HUDEP-2 (cell line): Measurements from ENCODE around the gene KRTAP24-1.

Experiments
- DNase-seq, 76 experiments: peaks; one replicate each; lab custom pipeline; 2025; ENCODE audit not compliant: unreplicated experiment in 76 of 76; lab: John Stamatoyannopoulos, UW

The KRTAP24-1 gene

DNA sequence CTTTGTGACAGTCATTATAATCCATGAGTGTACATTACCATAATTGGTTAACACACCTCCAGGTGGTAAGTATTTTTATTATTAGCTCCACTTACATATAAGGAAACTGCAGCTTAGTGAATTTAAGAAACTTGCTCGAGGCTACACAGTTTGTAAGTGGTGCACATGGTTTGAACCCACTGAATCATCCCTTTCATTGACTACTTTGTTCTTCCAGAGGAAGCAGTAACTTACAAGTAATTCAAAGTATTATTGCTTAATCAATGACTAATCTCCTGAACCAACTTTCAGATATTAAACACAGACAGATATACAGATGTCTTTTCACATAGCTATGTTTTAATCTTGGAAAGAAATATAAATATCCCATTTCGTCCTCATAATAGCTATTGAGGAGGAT lies 48.1 kb downstream of the KRTAP24-1 start:
- no peak for DNase-seq

DNA sequence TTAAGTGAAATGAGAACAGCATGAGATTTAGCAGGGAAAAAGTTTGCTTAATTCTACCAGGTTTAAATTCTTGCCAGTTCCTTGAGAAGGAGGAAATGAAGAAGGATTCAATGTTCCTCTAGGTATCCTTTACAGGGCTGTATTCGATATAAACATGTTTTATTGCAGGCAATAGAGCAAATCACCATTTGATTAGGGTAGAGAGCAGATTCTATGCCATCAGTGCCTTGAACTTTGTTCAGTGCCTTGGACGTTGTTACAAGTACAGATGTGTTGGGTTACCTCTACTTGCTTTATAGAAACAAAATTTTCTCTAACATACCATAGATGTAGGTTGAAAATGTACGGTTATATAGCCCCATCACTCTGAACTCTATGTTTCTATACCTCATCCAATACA lies 48.7 kb downstream of the KRTAP24-1 start:
- DNase-seq: no peak

DNA sequence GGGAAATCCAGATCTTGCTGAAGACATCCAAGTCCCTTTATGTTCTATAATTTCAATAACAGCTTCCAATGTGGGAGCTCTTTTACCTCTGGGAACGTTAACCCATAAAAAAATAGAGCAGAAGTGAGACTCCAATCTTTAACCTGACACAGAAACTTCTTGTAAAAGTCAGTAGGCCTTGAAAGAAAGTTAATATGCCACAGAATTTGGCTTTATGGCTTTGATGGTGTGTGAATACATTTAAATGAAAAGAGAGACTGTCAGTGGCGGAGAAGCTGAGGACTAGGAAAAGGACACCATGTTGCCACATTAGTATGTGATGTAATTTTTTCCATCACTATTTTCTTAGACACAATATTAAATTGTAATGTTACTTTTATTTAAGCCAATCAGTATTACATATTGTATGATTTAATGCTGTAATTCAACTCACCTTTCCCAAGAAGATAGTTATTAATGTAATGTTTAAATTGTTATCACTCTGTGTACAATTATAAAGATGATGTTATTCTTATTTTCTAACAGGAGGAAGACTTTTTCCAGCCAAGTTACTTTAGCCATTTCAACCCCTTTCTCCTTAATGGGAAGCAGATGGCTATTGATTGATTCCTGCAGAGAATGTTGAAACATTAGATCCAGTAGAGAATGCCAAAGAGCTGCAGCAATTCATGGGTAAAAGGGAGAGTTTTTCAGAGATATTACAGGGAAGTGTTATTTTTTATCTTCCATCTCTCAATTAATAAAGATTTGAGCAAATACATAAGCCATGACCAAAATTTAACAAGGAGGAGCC lies 49.3 kb downstream of the KRTAP24-1 start:
- DNase-seq: no peak

DNA sequence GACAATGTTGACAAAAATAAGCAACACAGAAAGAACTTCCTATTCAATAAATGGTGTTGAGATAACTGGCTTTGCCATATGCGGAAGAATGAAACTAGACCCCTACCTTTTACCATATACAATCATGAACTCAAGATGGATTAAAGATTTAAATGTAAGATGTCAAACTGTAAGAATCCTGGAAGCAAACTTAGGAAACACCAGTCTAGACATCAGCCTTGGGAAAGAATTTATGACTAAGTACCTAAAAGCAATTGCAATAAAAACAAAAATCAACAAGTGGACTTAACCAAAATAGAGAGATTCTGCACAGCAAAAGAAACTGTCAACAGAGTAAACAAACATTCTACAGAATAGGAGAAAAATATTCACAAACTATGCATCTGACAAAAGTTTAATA lies 50.7 kb downstream of the KRTAP24-1 start:
- DNase-seq: no peak
